Right ventricle myocardium inferior (tissue), 1 donor: ENCODE data around the gene TTC39C. TPM values are rescaled to one million over a fixed set of nuclear protein-coding genes. Genes with fewer than 3 reads are reported as not detected.
"Not testable (repeated sequence)": the region's sequence is repeated elsewhere in the genome, so short reads cannot be mapped to it uniquely, and the experiment has no call there.

Source experiments
- ATAC-seq: fragments of 200-7000 bp; cut with Tn5 transposase; one replicate; pipeline ENCODE4 v1.9.1; 2020; ENCODE audit warnings: mild to moderate bottlenecking, moderate library complexity
- DNase-seq: peaks from one replicate; pipeline ENCODE4 v3.0.0; 2021; ENCODE audit errors: missing footprints
- intact Hi-C: fragments of 100-400 bp; cut with DNase I; formaldehyde crosslinking; loops from one replicate; pipeline ENCODE4 v1.11.0; 2022
- total RNA-seq: library from RNA; stranded (reverse); fragmentation: NEBNext Ultra II Directional; extraction: Animal tissue kit (Norgen Biotek cat#: 25700); gene quantifications from one replicate; pipeline ENCODE4 v1.2.1, GENCODE V29; 2021
- donor health status: DM: no; HTN: yes; CAD: no; lungs with severe emphysema.

TTC39C gene
- total RNA-seq, 1 donor from 2014 or later = 4.0 TPM

DNA sequence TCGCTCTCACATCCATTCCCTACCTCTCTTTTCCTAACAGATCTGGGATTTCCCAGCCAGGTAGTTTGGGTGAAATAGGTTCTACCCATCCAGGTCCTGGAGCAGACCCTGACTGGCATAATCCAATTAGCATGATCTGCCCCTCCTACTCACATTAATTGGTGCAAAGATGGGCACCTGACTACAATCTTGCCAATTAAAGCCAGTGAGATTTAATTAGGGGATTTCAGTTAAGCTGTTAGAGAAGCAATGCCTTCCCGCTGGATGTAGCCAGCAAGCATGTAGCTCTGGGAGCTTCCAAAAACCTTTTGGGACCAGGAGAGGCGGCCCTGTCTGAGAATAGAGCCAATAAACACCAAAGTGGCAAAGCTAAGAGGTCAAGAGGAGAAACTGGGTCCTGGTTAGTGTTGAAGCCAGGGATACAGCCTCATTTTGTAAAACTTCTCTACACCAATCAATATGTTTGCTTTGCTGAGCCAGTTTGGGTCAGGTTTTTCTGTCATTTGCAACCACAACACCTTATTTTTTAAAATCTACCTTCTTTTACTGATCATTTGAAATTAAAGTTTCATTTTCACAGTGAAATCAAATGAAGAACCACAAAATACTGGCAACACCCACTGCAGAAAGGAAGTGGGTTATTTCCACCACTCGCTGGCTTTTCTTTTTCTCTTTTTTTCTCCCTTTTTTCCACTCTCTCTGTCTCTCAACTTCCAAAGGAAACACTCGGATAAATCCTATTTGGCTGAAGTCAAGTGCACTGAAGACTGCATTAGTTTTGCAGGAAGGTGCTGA is 3.2 kb upstream of the TTC39C start:
- DNase-seq (no peak), ATAC-seq (no peak)
- intact Hi-C loops = no loop called here

GRCh38 chr18:24013051-24013450 is 1.5 kb upstream of the TTC39C start:
- no peak for ATAC-seq
- no peak for DNase-seq
- intact Hi-C loops = no loop called here

GRCh38 chr18:24014986-24015638 is 558 bp downstream of the TTC39C start:
- DNase-seq (peak; percentile 84), ATAC-seq (peak; percentile 24)
- intact Hi-C loops = no loop called here

DNA sequence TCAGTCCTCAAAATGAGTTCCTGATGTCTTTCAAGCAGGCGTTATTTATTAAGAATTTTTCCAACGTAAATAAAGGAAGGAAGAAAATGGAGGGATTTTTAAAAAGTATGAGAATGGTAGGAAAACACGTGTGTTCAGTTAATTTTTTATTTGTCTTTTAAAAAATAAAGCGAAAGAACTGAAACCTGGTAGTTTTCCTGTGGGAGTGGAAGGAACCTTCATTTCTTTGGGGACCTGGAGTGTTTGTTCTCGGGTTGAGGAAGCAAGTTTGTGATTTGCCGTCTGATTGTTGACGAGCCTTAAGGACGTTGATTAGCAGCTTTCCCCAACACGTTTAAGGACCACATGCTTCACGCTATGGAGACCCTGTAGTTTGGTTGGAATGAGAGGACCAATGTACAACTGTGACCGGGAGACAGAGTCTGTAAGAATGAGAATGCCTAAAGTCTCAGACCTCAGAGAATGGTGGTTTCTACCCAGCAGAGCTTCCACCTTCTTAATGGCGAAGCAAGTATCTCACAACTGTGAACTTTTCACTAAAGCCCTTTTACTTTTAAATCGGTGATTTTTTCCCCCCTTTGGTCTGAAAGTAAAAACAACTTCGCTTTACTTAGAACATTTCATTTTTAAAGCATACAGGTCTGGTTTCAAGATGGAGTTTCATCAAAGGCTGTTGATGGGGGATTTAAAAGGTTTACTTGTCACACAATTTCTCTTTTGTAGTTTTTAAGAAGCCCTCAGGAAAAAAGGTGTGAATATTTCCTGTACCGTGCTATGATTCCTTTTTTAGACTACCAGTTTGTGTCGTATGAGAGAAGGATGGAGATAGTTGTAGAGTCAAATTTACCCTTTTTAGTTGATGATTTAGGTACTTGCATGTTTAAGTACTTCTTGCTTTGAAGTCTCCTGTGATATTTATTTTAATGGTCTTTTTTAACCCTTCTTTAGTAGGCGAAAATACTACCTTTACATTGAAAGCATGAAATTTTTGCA is 1.4 kb downstream of the TTC39C start:
- ATAC-seq (no peak), DNase-seq (no peak)
- intact Hi-C loops = no loop called here

GRCh38 chr18:24016643-24017042 is 2.1 kb downstream of the TTC39C start:
- no peak for DNase-seq
- intact Hi-C loops = no loop called here
- ATAC-seq = no peak

DNA sequence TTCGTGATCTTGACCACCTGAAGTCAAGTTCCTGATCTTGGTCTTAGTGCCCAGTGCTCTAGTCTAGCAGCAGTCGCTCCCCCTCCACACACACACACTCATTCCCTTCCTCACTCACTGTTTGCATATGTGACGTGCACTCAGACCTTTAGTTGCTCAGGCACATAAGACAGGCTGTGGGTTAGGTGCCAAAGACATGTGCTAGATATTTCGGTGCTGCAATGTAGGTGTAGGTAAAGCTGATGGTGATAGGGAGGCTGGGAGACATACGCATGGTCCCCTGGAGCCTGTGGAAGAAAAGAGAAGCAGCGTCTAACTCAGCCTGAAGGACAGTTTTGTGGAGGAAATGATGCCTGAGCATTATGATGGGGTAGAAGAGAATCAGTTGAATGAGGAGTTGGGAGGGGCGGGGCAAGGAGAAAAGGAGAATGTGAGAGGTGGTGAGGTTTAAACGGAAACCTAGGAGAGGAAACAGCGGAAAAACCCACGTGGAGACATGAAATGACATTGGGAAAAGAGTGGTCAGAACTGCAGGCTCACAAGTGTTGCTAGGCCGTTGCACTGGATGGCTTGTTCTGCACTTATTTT is 3.8 kb downstream of the TTC39C start:
- intact Hi-C loops = no loop called here
- ATAC-seq (no peak), DNase-seq (no peak)

GRCh38 chr18:24019641-24020331 is 5.2 kb downstream of the TTC39C start:
- ATAC-seq (no peak), DNase-seq (no peak)
- intact Hi-C loops = no loop called here

DNA sequence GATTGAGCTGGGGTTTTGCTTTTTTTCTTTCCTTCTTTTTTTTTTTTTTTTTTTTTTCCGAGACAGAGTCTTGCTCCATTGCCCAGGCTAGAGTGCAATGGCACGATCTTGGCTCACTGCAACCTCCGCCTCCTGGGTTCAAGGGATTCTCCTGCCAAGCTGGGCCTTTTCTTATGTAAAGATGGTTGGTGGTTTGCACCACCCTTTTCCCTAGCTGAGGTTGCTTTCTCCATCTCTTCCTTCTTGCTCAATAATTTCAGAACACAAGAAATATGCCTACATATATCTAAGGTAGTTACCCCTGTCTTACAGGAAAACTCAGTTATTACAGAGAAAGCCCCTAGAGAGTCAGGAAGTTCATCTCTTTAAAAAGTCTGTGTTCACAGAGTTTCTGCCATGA is 7.0 kb downstream of the TTC39C start:
- intact Hi-C loops = no loop called here
- no peak for DNase-seq

DNA sequence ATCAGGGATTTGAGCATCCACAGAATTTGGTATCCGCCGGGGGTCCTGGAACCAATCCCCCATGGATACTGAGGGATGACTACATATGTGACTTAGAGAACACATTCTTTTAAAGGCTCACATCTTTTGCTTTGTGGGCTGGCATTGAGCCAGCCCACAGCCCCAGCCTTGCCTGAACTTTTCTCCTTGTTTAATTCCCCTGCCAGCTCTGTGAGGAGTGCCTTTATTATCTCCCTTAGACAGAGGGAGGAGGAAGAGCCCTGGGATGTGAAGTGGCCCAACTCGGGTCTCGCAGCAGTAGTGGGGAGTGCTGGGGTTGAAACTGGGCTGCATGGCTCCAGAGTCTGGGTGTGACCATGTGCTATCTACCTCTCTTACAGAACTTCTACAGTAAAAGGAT is 7.6 kb downstream of the TTC39C start:
- intact Hi-C loops = no loop called here
- ATAC-seq = no peak
- no peak for DNase-seq

More for the DNA sequence above, 7.0 kb downstream of the TTC39C start:
- ATAC-seq = no peak

DNA sequence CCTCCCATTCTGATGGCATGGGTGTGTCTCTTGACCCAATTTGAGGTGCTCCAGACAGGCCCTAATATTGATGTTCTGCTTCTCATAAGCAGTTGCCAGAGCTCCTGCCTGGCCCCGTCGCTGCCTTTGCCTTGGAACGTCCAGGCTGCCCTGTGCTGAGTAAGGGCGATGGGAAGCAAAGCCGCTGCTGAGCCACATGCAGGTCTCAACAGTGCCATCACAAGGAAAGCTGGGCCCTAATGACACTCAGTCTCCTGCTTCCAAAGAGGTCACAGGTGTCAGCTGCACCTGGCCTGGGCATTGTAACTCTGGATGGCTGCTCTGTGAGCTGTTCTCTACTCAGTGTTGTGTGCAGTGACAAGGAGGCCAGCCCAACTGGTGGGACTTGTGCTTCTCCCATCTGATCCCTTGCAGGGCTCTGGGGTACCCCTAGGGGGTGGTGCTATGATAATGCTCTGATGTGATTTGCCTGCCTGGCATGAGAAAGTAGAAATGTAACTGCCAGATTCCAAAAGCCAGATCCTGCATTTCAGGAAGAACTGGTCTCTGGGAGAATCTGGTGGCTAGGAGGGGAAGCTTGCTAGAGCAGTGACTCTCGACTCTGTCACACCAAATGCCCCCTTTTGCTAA is 8.7 kb downstream of the TTC39C start:
- intact Hi-C loops = no loop called here
- ATAC-seq = no peak
- no peak for DNase-seq

DNA sequence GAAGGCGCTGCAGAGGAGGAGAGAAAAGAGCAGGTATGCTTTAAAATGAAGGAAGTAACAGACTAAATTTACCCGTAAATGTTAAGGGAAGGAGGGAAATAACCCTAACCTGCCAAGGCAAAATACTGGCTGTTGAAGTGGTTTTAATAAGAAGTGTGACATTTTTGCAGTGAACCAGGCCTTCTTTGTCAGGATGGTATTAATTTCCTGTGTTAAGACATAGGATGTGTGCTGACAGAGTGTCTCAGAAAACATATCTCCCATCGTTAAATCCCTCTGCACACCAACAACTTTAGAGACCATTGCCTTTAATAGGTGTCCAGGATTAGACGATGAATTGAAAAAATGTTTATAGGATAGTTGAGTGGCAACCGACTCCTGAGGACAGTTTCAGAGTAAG is 9.9 kb downstream of the TTC39C start:
- ATAC-seq (no peak), DNase-seq (no peak)
- intact Hi-C loops = no loop called here

- DNase-seq (no peak), ATAC-seq (no peak)
- intact Hi-C loops = no loop called here
Measured at GRCh38 chr18:24026457-24026856, 11.9 kb downstream of the TTC39C start.

GRCh38 chr18:24027156-24027827 is 12.7 kb downstream of the TTC39C start:
- ATAC-seq (peak; percentile 73), DNase-seq (peak; percentile 72)
- intact Hi-C loops = no loop called here

DNA sequence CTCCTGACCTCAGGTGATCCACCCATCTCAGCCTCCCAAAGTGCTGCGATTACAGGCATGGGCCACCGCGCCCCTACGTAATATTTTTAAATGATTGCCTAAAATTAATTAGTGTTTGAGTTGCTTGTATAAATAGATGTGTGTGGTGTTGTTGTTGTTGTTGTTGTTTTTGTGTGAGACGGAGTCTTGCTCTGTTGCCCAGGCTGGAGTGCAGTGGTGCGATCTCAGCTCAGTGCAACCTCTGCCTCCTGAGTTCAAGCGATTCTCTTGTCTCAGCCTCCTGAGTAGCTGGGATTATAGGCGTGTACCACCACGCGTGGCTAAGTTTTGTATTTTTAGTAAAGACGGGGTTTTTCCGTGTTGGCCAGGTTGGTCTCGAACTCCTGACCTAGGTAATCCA is 14.4 kb downstream of the TTC39C start:
- ATAC-seq, DNase-seq, intact Hi-C loops: not testable (repeated sequence)

DNA sequence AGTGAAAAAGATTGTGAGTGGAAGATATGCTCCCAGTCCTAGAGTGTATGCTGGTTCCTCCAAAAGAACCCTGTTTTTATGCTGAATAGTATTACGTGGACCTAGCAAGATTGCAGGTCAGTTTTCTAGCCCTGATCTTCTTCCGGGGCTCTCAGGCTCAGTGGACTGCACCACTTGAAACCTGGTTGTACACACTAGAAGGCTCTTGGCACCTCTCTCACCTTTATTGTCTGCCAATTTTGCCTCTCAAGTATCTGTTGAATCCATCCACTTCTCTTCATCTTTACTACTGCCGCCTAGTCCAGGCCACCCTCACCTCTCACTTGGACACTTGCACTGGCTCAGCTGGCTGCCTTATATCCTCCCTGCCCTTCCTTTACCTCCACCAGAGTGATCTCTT is 16.8 kb downstream of the TTC39C start:
- DNase-seq = no peak
- ATAC-seq = peak; percentile 20
- intact Hi-C loops = no loop called here

DNA sequence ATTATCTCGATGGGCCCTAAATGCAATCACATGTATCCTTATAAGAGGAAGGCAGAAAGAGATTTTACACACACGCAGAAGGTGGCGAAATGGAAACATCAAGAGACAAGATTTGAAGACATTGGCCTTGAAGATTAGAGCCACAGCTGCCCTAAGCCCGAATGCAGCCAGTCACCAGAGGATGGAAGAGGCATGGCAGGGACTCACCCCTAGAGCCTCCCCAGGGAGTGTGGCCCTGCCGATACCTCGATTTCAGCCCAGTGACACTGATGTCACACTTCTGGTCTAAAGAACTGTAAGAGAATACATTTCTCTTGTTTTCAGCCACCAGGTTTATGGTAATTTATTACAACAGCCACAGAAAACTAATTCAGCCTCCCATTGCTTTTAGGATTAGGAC is 17.4 kb downstream of the TTC39C start:
- intact Hi-C loops = no loop called here
- ATAC-seq (no peak), DNase-seq (no peak)

- DNase-seq (no peak), ATAC-seq (no peak)
- intact Hi-C loops = no loop called here
Measured at GRCh38 chr18:24033641-24034412, 19.3 kb downstream of the TTC39C start.
